ENCODE results near the gene MCRIP2. TPM values are rescaled to one million over a fixed set of nuclear protein-coding genes. Genes with fewer than 3 reads are reported as not detected.

Gene MCRIP2
- polyA plus RNA-seq, 2 of the 4 experiments (the other 2 are of a cell fraction): 10.7 to 21.3 TPM

DNA sequence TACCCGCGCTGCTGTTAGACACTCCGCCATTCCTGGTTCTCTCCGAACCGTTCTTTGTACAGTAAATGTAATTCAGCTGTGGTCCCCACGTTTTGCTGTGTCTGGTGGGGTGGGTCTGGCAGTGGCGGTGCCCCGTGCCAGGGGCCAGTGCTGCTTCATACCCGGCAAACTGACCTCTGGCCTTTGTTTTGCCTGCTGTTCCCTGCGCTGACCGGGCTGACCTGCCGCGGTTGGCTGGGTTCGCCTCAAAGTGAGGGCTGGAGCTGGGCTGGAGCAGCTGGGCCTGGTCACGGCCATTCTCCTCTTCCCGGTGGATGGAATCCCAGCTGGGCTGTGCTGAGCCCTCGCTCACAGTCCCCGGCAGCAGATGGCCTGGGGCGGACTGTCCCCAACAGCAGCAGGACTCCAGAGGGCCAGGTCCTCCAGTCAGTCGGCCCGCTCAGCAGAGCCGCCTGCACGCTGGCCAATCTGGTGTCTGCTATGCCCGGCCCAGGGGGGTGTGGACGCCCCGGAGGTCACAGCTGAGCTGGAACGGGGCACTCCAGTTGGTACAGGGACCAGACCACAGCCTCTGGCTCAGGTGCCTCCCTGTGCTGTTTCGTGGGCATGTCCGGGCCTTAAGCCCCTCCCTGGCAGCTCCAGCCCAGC is 12.3 kb upstream of the MCRIP2 start:
- Histone ChIP-seq H3K27ac (peak overlapping the region in 1 of 2 experiments; percentile 30; a peak in 1 of 6 replicates), H3K9me3 (no peaks in the 10 kb centered on the region), H3K4me3 (no peak overlapping the region), H3K4me1 (peaks cover 43% of the 10 kb centered on the region), H3K4me2 (no peak overlapping the region)
- no peak for ATAC-seq
- FAIRE-seq: no peak
- DNase-seq (ENCODE audit: low read depth in 1 of 2, low spot score in 1 of 2): no peak
- WGBS (ENCODE audit: missing lambda C conversion rate): 88% methylated on average over 16 of the region's 29 CpGs
- TF ChIP-seq RAD21 (conservative IDR thresholded peaks at IDR 0.05 in 1 of 2, IDR thresholded peaks at IDR 0.05 in 1 of 2) (no peak), ZC3H11A (IDR thresholded peaks at IDR 0.05) (no peak), JUNB (IDR thresholded peaks at IDR 0.05) (no peak), HDAC2 (IDR thresholded peaks at IDR 0.05) (no peak), NFE2L2 (conservative IDR thresholded peaks at IDR 0.05; ENCODE audit: low read length) (no peak), RNF2 (IDR thresholded peaks at IDR 0.05; ENCODE audit: borderline replicate concordance, low read depth) (no peak), FOSL2 (IDR thresholded peaks at IDR 0.05) (no peak), FOSL2 (CRISPR knock-in tag; IDR thresholded peaks at IDR 0.05) (no peak), JUN (IDR thresholded peaks at IDR 0.05) (no peak), KDM5A (IDR thresholded peaks at IDR 0.05) (no peak), HEYL (CRISPR knock-in tag; IDR thresholded peaks at IDR 0.05) (no peak)
- TF ChIP-seq, protein P1, sequence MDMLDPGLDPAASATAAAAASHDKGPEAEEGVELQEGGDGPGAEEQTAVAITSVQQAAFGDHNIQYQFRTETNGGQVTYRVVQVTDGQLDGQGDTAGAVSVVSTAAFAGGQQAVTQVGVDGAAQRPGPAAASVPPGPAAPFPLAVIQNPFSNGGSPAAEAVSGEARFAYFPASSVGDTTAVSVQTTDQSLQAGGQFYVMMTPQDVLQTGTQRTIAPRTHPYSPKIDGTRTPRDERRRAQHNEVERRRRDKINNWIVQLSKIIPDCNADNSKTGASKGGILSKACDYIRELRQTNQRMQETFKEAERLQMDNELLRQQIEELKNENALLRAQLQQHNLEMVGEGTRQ (IDR thresholded peaks at IDR 0.05): no peak
- TF ChIP-seq, protein P2, sequence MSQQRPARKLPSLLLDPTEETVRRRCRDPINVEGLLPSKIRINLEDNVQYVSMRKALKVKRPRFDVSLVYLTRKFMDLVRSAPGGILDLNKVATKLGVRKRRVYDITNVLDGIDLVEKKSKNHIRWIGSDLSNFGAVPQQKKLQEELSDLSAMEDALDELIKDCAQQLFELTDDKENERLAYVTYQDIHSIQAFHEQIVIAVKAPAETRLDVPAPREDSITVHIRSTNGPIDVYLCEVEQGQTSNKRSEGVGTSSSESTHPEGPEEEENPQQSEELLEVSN (IDR thresholded peaks at IDR 0.05; ENCODE audit: borderline replicate concordance, low read depth): no peak
- TF ChIP-seq, protein P3, sequence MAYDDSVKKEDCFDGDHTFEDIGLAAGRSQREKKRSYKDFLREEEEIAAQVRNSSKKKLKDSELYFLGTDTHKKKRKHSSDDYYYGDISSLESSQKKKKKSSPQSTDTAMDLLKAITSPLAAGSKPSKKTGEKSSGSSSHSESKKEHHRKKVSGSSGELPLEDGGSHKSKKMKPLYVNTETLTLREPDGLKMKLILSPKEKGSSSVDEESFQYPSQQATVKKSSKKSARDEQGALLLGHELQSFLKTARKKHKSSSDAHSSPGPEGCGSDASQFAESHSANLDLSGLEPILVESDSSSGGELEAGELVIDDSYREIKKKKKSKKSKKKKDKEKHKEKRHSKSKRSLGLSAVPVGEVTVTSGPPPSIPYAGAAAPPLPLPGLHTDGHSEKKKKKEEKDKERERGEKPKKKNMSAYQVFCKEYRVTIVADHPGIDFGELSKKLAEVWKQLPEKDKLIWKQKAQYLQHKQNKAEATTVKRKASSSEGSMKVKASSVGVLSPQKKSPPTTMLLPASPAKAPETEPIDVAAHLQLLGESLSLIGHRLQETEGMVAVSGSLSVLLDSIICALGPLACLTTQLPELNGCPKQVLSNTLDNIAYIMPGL (CRISPR knock-in tag; IDR thresholded peaks at IDR 0.05; ENCODE audit: borderline replicate concordance): no peak
- TF ChIP-seq, protein P4, sequence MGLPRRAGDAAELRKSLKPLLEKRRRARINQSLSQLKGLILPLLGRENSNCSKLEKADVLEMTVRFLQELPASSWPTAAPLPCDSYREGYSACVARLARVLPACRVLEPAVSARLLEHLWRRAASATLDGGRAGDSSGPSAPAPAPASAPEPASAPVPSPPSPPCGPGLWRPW (IDR thresholded peaks at IDR 0.05): no peak
- ChIA-PET CTCF (interaction anchor here (1.4 to 2.3 kb wide), 3 partner anchors 19 to 50 kb away, joined by 4 to 6 read pairs (median 6); no protein-coding TSS in a partner anchor), POLR2A (interaction anchor here (0.7 kb wide), 1 partner anchor 31 kb away, joined by 3 read pairs; no protein-coding TSS in a partner anchor)

DNA sequence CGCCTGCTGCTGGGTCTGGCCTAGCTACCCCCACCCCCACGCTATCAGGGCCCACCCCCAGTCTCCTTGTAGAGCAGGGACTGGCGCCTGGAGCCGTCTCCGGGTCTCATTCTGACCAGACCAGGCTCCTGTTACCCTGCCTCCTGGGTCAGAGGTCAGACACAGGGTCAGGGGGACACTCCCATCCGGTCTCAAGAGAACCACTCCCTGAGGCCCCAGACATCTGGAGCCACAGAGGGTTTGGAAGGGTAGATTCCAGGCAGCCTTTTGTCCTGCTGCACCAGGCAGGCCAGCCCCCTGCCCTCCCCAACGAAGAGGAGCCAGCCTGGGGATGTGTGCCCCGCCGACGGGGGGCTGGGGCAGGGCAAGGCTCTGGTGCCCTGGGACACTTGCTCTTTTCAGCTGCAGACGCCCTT is 11.8 kb upstream of the MCRIP2 start:
- 83% methylated on average over 7 of the region's 11 CpGs for WGBS (ENCODE audit: missing lambda C conversion rate)
- Histone ChIP-seq H3K27ac (peak overlapping the region in 1 of 2 experiments; percentile 30; a peak in 1 of 6 replicates), H3K4me3 (no peak overlapping the region), H3K9me3 (no peaks in the 10 kb centered on the region), H3K4me2 (no peak overlapping the region), H3K4me1 (peaks cover 46% of the 10 kb centered on the region)
- CTCF ChIA-PET: interaction anchor here (1.4 kb wide), 1 partner anchor 51 kb away, joined by 4 read pairs; no protein-coding TSS in a partner anchor
- ATAC-seq (no peak), FAIRE-seq (no peak), DNase-seq (ENCODE audit: low read depth in 1 of 2, low spot score in 1 of 2) (no peak)
- POLR2A ChIA-PET: interaction anchor here (0.7 kb wide), 1 partner anchor 31 kb away, joined by 3 read pairs; no protein-coding TSS in a partner anchor
- TF ChIP-seq RCOR1 (IDR thresholded peaks at IDR 0.05; ENCODE audit: low read depth, low read length): no peak
- no peak for TF ChIP-seq MYC (IDR thresholded peaks at IDR 0.05; ENCODE audit: borderline replicate concordance, low read length)
- TF ChIP-seq KDM5A (IDR thresholded peaks at IDR 0.05): no peak
- no peak for TF ChIP-seq JUN (IDR thresholded peaks at IDR 0.05)
- TF ChIP-seq, protein P5, sequence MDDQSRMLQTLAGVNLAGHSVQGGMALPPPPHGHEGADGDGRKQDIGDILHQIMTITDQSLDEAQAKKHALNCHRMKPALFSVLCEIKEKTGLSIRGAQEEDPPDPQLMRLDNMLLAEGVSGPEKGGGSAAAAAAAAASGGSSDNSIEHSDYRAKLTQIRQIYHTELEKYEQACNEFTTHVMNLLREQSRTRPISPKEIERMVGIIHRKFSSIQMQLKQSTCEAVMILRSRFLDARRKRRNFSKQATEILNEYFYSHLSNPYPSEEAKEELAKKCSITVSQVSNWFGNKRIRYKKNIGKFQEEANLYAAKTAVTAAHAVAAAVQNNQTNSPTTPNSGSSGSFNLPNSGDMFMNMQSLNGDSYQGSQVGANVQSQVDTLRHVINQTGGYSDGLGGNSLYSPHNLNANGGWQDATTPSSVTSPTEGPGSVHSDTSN (IDR thresholded peaks at IDR 0.05): no peak
- no peak for TF ChIP-seq EHF (CRISPR knock-in tag; IDR thresholded peaks at IDR 0.05)
- no peak for TF ChIP-seq CBX8 (IDR thresholded peaks at IDR 0.05)
- TF ChIP-seq, protein P1 (IDR thresholded peaks at IDR 0.05): no peak
- no peak for TF ChIP-seq HOXA7 (CRISPR knock-in tag; IDR thresholded peaks at IDR 0.05)
- no peak for TF ChIP-seq TP53 (CRISPR knock-in tag; IDR thresholded peaks at IDR 0.05)
- TF ChIP-seq, protein P6, sequence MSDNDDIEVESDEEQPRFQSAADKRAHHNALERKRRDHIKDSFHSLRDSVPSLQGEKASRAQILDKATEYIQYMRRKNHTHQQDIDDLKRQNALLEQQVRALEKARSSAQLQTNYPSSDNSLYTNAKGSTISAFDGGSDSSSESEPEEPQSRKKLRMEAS (IDR thresholded peaks at IDR 0.05): no peak
- TF ChIP-seq, protein P7, sequence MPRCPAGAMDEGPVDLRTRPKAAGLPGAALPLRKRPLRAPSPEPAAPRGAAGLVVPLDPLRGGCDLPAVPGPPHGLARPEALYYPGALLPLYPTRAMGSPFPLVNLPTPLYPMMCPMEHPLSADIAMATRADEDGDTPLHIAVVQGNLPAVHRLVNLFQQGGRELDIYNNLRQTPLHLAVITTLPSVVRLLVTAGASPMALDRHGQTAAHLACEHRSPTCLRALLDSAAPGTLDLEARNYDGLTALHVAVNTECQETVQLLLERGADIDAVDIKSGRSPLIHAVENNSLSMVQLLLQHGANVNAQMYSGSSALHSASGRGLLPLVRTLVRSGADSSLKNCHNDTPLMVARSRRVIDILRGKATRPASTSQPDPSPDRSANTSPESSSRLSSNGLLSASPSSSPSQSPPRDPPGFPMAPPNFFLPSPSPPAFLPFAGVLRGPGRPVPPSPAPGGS (IDR thresholded peaks at IDR 0.05): no peak
- TF ChIP-seq JUNB (IDR thresholded peaks at IDR 0.05): no peak
- TF ChIP-seq FOXS1 (CRISPR knock-in tag; IDR thresholded peaks at IDR 0.05): no peak
- TF ChIP-seq, protein P3 (CRISPR knock-in tag; IDR thresholded peaks at IDR 0.05; ENCODE audit: borderline replicate concordance): no peak
- no peak for TF ChIP-seq RNF2 (IDR thresholded peaks at IDR 0.05; ENCODE audit: borderline replicate concordance, low read depth)
- TF ChIP-seq RARB (CRISPR knock-in tag; IDR thresholded peaks at IDR 0.05): no peak
- TF ChIP-seq PHF8 (IDR thresholded peaks at IDR 0.05; ENCODE audit: borderline replicate concordance, low read depth): no peak
